ENCODE measurements around the gene MOK.

The MOK gene

GRCh38 chr14:102201776-102202175 lies 103.2 kb downstream of the MOK start:
- DNase-seq: no peak

- DNase-seq: no peak
These were observed 103.6 kb downstream of the MOK start for GRCh38 chr14:102201353-102201738.

- no peak for DNase-seq
These were observed 104.1 kb downstream of the MOK start for GRCh38 chr14:102200690-102201352.

GRCh38 chr14:102197317-102197853 lies 107.6 kb downstream of the MOK start:
- DNase-seq: no peak

DNA sequence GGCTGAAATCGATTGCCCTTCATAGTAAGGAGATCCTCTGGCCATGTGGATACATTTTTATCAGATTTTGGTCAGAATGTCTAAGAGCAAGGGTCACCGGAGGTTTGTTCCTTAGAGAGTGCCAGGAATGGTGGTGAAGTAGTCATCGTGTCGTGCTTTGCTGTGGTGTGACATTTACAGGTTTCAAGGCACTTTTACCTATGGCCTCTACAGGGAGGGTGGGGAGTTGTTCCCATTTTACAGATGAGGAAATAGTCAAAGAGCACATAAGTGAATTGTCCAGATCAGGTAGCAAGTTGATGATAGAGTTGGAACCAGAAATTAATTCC lies 108.1 kb downstream of the MOK start:
- DNase-seq: no peak

DNA sequence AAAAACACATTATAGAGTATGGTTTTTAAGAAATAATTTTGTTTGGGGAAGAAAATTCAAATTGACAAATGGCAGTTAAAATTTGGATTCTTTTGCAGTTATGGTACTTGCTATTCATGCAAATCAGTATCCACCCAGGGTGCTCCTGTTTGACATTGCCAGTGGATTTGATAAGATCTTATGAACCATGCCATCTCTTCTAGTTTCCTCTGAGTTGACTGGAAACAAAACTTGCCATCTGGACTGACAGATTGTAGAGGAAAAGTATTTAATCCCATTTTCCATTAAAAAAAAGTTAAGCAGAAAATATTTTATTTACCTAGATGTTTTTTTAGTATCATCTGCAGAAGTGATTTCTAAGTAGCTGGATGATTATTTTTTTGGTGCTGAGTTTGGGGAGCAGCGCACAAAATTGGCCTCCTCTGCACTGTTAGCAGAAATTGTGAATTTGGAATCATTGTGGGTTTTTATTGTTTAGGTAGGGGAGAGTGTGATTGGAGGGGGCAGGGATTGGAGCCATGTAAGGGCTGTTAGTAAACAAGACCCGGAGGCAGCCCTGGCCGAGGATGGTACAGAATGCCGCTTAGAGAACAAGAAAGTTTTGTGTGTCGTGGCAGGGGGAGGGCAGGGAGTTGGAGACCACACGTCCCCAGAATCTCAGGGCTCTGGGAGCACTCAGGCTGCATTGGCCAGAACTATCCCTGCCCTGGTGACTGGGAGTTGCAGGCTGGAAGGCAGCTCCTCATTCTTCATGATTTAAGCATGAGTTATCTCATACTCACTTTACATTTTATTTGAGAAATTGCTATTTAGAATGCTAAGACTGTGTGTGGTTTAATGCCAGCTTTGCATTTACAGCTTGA lies 108.7 kb downstream of the MOK start:
- DNase-seq: no peak

DNA sequence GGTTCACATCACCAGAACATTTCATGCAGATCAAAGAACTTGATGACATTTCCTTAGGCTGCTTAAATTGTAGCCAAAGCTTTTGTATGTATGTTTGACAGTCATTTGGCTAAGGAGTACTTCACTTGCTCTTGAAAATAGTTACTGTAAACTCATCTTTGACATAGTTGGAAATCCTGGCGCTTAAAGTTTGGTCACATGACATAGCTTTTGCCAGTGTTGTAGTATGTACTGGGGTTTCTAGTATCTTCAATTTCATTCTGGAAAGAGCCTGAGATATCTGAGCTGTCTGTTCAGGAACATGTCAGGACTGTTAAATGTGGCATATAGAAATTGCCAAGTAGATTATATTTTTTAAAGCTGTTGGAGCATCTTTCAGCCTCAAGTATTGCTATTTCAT lies 109.5 kb downstream of the MOK start:
- DNase-seq: no peak

DNA sequence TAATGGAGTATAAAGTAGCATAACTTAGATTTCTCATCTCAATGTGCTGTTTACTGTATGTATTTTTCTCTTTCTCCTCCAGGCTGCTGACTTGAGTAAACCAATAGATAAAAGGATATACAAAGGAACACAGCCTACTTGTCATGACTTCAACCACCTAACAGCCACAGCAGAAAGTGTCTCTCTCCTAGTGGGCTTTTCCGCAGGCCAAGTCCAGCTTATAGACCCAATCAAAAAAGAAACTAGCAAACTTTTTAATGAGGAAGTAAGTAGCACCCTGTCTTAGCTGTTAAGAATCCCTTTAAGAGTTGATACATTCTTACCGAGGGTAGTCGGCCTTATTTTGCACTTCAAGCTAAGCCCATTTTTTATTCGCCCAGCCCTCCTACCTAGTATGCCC lies 110.1 kb downstream of the MOK start:
- DNase-seq: no peak

DNA sequence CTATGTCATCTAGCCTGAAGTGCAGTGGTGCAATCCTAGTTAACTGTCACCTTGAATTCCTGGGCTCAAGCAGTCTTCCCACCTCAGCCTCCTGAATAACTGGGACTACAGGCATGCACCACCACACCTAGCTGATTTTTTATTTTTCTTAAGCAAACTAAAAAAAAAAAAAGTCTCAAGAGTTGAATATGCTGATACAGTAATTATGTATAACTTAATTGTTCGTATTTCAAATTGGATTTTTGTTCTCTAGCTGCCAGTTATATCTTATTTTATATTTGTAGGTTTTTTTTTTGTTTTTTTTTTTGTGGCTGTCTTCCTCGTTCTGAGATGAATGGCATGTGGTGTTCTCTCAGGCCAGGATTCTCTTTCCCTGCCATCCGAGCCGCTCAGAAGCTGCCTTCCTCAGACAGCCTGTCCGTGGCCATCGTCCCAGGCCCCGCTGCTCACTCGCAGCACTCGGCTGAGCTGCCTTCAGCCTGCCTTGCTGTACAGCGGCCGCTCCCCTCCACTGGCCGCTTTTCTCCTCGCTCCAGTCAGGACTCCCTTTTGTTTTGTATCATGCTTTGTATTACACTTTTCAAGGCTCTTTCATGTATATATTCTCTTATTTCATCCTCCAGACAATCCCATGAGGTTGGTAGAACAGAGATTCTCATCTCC lies 112.0 kb downstream of the MOK start:
- no peak for DNase-seq

DNA sequence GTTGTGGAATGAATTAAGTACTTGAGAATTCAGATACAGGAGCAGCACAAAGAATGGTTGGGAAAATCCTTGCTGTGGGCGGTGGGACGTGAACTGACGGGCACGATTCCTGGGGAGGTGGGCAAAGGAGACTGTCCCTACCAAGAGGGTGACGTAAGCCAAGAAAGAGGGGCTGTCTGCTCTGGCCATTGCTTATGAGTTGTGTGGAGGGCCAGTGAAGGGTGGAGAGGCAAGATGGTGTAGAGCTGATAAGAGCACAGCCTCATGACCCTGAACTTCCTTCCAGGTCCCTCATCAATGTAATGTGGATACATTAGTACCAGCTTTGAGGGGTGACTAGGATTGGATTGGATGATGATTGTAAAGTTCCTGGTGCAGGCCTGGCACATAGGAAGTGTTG lies 115.1 kb downstream of the MOK start:
- DNase-seq: no peak

DNA sequence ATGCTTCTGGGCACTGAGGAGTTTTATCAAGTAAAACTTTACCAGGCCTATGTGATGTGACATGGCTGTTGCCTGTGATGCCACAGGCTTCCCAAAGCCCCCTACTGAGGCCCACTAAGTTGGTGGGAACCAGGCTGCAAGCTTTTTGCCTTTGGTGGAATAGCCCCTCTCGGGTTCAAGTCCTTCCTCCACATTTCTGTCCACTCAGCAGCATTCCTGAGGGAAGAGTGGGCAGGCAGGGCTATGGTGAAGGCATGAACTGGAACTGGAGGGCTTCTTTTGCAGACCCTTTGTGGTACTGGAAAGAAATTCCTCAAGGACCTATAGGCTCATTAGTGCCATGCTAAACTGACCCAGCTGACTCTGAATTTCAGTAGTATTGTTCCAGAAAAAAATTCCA lies 116.8 kb downstream of the MOK start:
- no peak for DNase-seq

DNA sequence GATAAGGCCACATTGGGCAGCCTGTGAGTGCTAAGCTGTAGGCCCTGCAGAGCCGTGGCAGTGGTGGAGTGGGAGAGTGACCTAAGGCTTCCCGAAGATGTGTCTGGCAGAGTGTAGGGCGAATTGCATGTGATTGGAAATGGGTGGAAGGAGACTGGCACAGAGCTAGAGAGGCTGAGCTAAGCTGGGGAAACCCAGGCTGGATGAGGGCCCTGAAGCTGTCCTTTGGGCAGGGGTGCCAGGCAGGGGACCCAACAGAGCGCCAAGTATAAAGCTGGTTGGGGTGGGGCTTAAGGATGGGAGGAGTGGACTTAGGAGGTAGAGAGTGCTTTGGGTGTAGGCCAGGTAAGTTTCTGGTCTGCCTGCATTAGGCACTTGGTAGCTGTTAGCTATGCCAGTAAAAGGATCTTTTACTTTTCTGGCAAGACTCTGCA lies 117.4 kb downstream of the MOK start:
- no peak for DNase-seq

DNA sequence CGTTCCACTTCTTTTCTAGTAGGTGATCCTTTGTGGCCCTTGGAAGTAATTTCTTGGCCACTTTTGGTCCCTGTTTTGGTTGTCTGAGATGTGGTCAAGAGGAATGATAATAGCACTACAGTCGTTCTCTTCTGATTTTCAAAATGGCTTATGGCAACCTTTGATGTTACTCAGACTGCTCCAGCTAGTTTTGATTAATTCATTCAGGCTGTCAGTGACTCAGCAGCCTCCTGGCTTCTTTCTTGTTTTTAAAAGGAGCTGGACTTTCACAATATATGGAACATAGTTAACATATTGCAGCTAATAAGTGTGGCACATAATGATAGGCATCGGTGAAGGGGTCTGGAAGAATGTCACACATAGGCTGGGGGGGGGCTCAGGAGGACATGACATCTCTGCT lies 117.9 kb downstream of the MOK start:
- DNase-seq: no peak

- no peak for DNase-seq
These were observed 119.6 kb downstream of the MOK start for GRCh38 chr14:102185360-102185759.

GRCh38 chr14:102184316-102185035 lies 120.5 kb downstream of the MOK start:
- DNase-seq: no peak

- no peak for DNase-seq
These were observed 121.1 kb downstream of the MOK start for GRCh38 chr14:102183886-102184285.

DNA sequence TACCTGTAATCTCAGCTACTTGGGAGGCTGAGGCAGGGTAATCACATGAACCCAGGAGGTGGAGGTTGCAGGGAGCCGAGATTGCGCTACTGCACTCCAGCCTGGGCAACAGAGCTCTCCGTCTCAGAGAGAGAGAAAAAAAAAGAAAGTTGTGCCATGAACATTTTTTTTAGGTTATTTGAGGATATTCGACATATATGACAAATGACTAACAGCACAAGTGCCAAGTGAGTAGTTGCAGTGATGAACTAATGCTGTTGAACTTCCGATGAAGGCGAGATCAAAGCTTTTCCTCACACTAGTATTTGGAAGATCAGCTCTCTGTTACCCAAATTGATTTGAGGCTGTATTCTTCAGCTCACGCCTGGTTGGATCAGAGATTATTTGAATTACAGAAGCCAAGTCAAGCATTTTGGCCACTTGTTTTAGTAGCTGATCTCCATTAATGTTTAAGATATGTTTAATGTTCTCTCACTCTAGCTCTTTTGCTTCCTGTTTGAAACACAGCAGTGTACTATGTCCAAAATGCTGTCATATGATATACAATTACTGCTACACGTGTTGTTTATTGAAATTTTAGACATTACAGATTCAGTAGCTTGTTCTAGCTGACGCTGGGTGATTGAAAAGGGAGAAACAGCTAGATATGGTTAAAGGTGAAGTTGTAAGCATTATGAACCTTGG lies 121.9 kb downstream of the MOK start:
- DNase-seq: no peak

DNA sequence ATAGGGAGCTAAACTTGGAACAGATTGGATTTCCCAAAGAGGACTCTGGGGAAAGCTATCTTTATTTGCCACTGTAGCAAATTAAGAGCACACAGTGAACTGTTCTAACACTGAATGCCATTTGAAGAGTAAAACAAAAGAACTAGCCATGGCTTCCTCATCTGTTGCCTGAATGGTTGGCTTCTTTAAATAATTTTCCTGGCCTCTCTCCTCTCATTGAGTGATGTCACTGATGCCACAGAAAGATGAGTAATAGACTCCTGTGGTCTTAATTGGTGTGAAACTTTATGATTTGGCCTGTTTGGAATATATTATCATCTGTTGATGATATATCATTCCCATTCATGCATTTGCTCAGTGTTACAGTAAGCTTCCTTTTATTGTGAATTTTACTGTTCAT lies 122.8 kb downstream of the MOK start:
- no peak for DNase-seq

DNA sequence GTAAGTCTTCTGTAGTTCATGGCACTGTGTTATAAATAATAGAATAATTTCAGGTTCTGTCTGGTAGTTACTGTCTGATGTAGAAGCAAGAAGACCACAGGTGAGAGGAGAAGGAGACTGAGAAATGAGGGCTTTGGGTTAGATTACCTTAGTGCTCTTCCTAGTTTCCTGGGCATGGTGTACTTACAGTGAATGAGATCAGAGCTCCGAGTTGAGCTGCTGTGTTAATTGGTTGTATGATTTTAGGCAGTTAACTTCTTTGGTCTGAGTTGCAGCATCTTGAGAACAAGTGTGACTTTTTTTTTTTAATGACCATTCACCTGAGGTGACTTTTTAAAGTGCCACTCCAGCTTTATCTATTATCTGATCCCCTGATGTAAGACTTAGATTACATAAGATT lies 123.8 kb downstream of the MOK start:
- no peak for DNase-seq

DNA sequence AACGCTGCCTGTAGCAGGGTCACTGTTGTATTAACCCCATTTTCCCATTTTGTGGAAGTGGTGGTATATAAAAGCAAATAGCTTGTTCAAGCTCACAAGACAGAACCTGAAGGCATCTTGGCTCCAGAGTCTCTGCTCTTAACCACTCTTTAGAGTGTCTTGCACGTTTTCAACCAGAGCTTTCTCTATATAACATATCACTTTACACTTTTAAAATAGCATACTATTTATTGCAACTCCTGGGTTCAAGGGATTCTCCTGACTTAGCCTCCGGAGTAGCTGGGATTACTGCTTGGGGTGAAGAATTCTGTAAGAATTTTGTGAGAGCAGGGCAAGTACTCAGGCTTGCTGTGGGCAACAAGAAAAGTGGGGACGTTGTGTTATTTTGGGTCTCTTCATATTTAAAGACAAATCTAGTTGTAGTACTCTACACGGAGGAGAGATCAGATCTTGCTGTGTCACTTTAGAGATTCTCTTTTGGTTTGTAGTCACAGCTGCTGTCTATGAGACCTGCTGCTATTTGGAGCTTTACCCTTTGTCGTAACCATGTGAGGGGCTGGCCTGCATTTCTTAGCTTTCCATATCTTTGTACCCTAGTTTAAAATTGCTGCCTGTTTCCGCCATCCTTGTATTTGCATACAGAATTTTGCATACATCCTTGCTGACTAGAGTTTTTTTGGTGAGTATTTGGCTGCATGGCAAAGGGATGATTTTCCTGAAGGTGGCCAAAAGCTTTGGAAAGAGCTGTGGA lies 124.5 kb downstream of the MOK start:
- no peak for DNase-seq
